ENCODE measurements around the gene MRPL2.

Gene MRPL2

GRCh38 chr6:43034190-43034525, 25.1 kb downstream of the MRPL2 start:
- no peak overlapping the region for H3K4me2 ChIP-seq (ENCODE audit: low read length, poor library complexity, severe bottlenecking)
- 100% methylated on average over 2 of the region's 2 CpGs for WGBS
- no peak overlapping the region for H2BK120ac ChIP-seq (ENCODE audit: low read depth, low read length)
- no peak for DNase-seq
- H3K4me1 ChIP-seq (ENCODE audit: control insufficient read depth, insufficient read depth, low read depth, low read length): peaks cover 3% of the 10 kb centered on the region
- no peak overlapping the region for H3K4me3 ChIP-seq (ENCODE audit: insufficient read depth in 1 of 2, low read depth in 1 of 2, low read length in 2 of 2)
- peaks cover 69 to 80% of the 10 kb centered on the region in 2 experiments for H3K36me3 ChIP-seq (ENCODE audit: control insufficient read depth in 1 of 2, insufficient read depth in 2 of 2, low read depth in 1 of 2, low read length in 2 of 2)
- no peak overlapping the region for H4K8ac ChIP-seq (ENCODE audit: low read length)
- no peak overlapping the region for H3K9ac ChIP-seq (ENCODE audit: low read length)
- peaks cover 8% of the 10 kb centered on the region for H3K79me1 ChIP-seq (replicated peaks; ENCODE audit: low read length, poor library complexity, severe bottlenecking)
- no peaks in the 10 kb centered on the region for H3K27me3 ChIP-seq (ENCODE audit: control insufficient read depth in 1 of 2, insufficient read depth in 1 of 2, low read length in 2 of 2)
- H2BK12ac ChIP-seq (ENCODE audit: low read length in 2 of 2): no peak overlapping the region
- no peak overlapping the region for H2BK15ac ChIP-seq (ENCODE audit: low read depth, poor library complexity, severe bottlenecking)
- H2BK5ac ChIP-seq (ENCODE audit: low read depth, low read length, poor library complexity, severe bottlenecking): no peak overlapping the region
- H3K18ac ChIP-seq (ENCODE audit: low read depth in 1 of 2, low read length in 2 of 2): no peak overlapping the region
- no peak overlapping the region for H2AK5ac ChIP-seq (ENCODE audit: low read length, severe bottlenecking)
- H3K4ac ChIP-seq (ENCODE audit: low read depth in 1 of 2, low read length in 2 of 2): no peak overlapping the region
- no peaks in the 10 kb centered on the region for H3K9me3 ChIP-seq (ENCODE audit: control insufficient read depth, low read length)
- H3K14ac ChIP-seq (ENCODE audit: low read length in 2 of 2): no peak overlapping the region
- no peak overlapping the region for H2AFZ ChIP-seq (ENCODE audit: low read depth, low read length)
- no peak overlapping the region for H3K27ac ChIP-seq (ENCODE audit: low read length, poor library complexity, severe bottlenecking)
- H3K23ac ChIP-seq (ENCODE audit: low read length in 2 of 2): no peak overlapping the region
- no peak overlapping the region for H4K91ac ChIP-seq (ENCODE audit: low read length)

DNA sequence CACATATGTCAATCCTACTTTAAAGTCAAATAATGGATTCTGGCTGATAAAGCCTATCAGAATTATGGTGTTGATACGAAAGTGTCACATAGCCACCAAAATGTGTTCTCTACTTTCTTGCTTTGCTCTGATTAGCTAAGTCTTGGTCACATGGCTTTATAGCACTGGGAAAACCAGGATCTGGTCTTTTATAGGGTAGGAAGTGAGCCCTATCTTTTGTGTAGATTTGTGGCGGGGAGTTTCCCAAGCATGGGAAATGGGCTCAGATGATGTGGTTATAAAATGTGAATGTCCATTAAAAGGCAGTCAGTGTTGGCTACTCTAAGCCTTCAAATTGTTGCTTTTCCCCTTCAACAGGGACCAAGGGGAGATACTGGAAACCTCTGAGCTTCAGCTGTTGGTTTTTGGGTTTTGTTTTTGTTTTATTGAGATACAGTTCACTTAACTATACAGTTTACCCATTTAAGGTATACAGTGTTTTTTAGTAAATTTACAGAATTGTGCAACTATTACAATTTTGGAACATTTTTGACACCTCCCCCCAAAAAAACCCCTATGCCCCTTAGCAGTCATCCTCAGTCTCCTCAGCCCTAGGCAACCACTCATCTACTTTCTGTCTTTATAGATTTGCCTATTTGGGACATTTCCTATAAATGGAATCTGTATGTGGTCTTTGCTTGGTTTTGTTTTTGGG, 25.6 kb downstream of the MRPL2 start:
- H2BK12ac ChIP-seq (ENCODE audit: low read length in 2 of 2): no peak overlapping the region
- H3K79me1 ChIP-seq (replicated peaks; ENCODE audit: low read length, poor library complexity, severe bottlenecking): peaks cover 8% of the 10 kb centered on the region
- H3K23ac ChIP-seq (ENCODE audit: low read length in 2 of 2): no peak overlapping the region
- H3K14ac ChIP-seq (ENCODE audit: low read length in 2 of 2): no peak overlapping the region
- no peaks in the 10 kb centered on the region for H3K9me3 ChIP-seq (ENCODE audit: control insufficient read depth, low read length)
- peaks cover 69 to 80% of the 10 kb centered on the region in 2 experiments for H3K36me3 ChIP-seq (ENCODE audit: control insufficient read depth in 1 of 2, insufficient read depth in 2 of 2, low read depth in 1 of 2, low read length in 2 of 2)
- no peak overlapping the region for H2BK15ac ChIP-seq (ENCODE audit: low read depth, poor library complexity, severe bottlenecking)
- no peak overlapping the region for H3K4me3 ChIP-seq (ENCODE audit: insufficient read depth in 1 of 2, low read depth in 1 of 2, low read length in 2 of 2)
- no peak overlapping the region for H3K9ac ChIP-seq (ENCODE audit: low read length)
- H2AFZ ChIP-seq (ENCODE audit: low read depth, low read length): no peak overlapping the region
- H4K91ac ChIP-seq (ENCODE audit: low read length): no peak overlapping the region
- 96% methylated on average over 2 of the region's 2 CpGs for WGBS
- H2BK120ac ChIP-seq (ENCODE audit: low read depth, low read length): no peak overlapping the region
- H3K27ac ChIP-seq (ENCODE audit: low read length, poor library complexity, severe bottlenecking): no peak overlapping the region
- H3K27me3 ChIP-seq (ENCODE audit: control insufficient read depth in 1 of 2, insufficient read depth in 1 of 2, low read length in 2 of 2): no peaks in the 10 kb centered on the region
- H3K4me2 ChIP-seq (ENCODE audit: low read length, poor library complexity, severe bottlenecking): no peak overlapping the region
- no peak overlapping the region for H2BK5ac ChIP-seq (ENCODE audit: low read depth, low read length, poor library complexity, severe bottlenecking)
- H3K4me1 ChIP-seq (ENCODE audit: control insufficient read depth, insufficient read depth, low read depth, low read length): peaks cover 3% of the 10 kb centered on the region
- no peak overlapping the region for H3K4ac ChIP-seq (ENCODE audit: low read depth in 1 of 2, low read length in 2 of 2)
- no peak for DNase-seq
- no peak overlapping the region for H4K8ac ChIP-seq (ENCODE audit: low read length)
- H2AK5ac ChIP-seq (ENCODE audit: low read length, severe bottlenecking): no peak overlapping the region
- no peak overlapping the region for H3K18ac ChIP-seq (ENCODE audit: low read depth in 1 of 2, low read length in 2 of 2)

GRCh38 chr6:43032326-43032725, 26.9 kb downstream of the MRPL2 start:
- 91% methylated on average over 3 of the region's 4 CpGs for WGBS

GRCh38 chr6:43029120-43029519, 30.1 kb downstream of the MRPL2 start:
- Histone ChIP-seq H2BK12ac (ENCODE audit: low read length in 2 of 2) (no peak overlapping the region), H3K4me3 (ENCODE audit: insufficient read depth in 1 of 2, low read depth in 1 of 2, low read length in 2 of 2) (no peak overlapping the region), H3K18ac (ENCODE audit: low read depth in 1 of 2, low read length in 2 of 2) (no peak overlapping the region), H3K4me1 (ENCODE audit: control insufficient read depth, insufficient read depth, low read depth, low read length) (no peaks in the 10 kb centered on the region), H4K91ac (ENCODE audit: low read length) (no peak overlapping the region), H3K9me3 (ENCODE audit: control insufficient read depth, low read length) (no peaks in the 10 kb centered on the region), H3K14ac (ENCODE audit: low read length in 2 of 2) (no peak overlapping the region), H2BK15ac (ENCODE audit: low read depth, poor library complexity, severe bottlenecking) (no peak overlapping the region), H2AFZ (ENCODE audit: low read depth, low read length) (no peak overlapping the region), H3K36me3 (ENCODE audit: control insufficient read depth in 1 of 2, insufficient read depth in 2 of 2, low read depth in 1 of 2, low read length in 2 of 2) (peaks cover 71 to 84% of the 10 kb centered on the region in 2 experiments), H3K4ac (ENCODE audit: low read depth in 1 of 2, low read length in 2 of 2) (no peak overlapping the region), H3K23ac (ENCODE audit: low read length in 2 of 2) (no peak overlapping the region), H2BK120ac (ENCODE audit: low read depth, low read length) (no peak overlapping the region), H3K4me2 (ENCODE audit: low read length, poor library complexity, severe bottlenecking) (no peak overlapping the region), H3K27ac (ENCODE audit: low read length, poor library complexity, severe bottlenecking) (no peak overlapping the region), H2BK5ac (ENCODE audit: low read depth, low read length, poor library complexity, severe bottlenecking) (no peak overlapping the region), H4K8ac (ENCODE audit: low read length) (no peak overlapping the region), H2AK5ac (ENCODE audit: low read length, severe bottlenecking) (no peak overlapping the region), H3K9ac (ENCODE audit: low read length) (no peak overlapping the region), H3K79me1 (replicated peaks; ENCODE audit: low read length, poor library complexity, severe bottlenecking) (peaks cover 14% of the 10 kb centered on the region), H3K27me3 (ENCODE audit: control insufficient read depth in 1 of 2, insufficient read depth in 1 of 2, low read length in 2 of 2) (no peaks in the 10 kb centered on the region)
- 96% methylated on average over 9 of the region's 9 CpGs for WGBS
- no peak for DNase-seq

More at GRCh38 chr6:43032326-43032725, 26.9 kb downstream of the MRPL2 start:
- no peak overlapping the region for H3K9ac ChIP-seq (ENCODE audit: low read length)
- no peak for DNase-seq
- H3K79me1 ChIP-seq (replicated peaks; ENCODE audit: low read length, poor library complexity, severe bottlenecking): peaks cover 6% of the 10 kb centered on the region
- no peaks in the 10 kb centered on the region for H3K9me3 ChIP-seq (ENCODE audit: control insufficient read depth, low read length)
- no peak overlapping the region for H4K91ac ChIP-seq (ENCODE audit: low read length)
- no peak overlapping the region for H2BK120ac ChIP-seq (ENCODE audit: low read depth, low read length)
- no peak overlapping the region for H3K18ac ChIP-seq (ENCODE audit: low read depth in 1 of 2, low read length in 2 of 2)
- H3K27ac ChIP-seq (ENCODE audit: low read length, poor library complexity, severe bottlenecking): no peak overlapping the region
- no peak overlapping the region for H3K14ac ChIP-seq (ENCODE audit: low read length in 2 of 2)
- no peak overlapping the region for H2AK5ac ChIP-seq (ENCODE audit: low read length, severe bottlenecking)
- no peak overlapping the region for H3K4me2 ChIP-seq (ENCODE audit: low read length, poor library complexity, severe bottlenecking)
- no peak overlapping the region for H2BK12ac ChIP-seq (ENCODE audit: low read length in 2 of 2)
- H3K23ac ChIP-seq (ENCODE audit: low read length in 2 of 2): no peak overlapping the region
- peaks cover 3% of the 10 kb centered on the region for H3K4me1 ChIP-seq (ENCODE audit: control insufficient read depth, insufficient read depth, low read depth, low read length)
- H3K36me3 ChIP-seq (ENCODE audit: control insufficient read depth in 1 of 2, insufficient read depth in 2 of 2, low read depth in 1 of 2, low read length in 2 of 2): peaks cover 69 to 80% of the 10 kb centered on the region in 2 experiments
- no peak overlapping the region for H4K8ac ChIP-seq (ENCODE audit: low read length)
- H3K4ac ChIP-seq (ENCODE audit: low read depth in 1 of 2, low read length in 2 of 2): no peak overlapping the region
- H2AFZ ChIP-seq (ENCODE audit: low read depth, low read length): no peak overlapping the region
- H3K4me3 ChIP-seq (ENCODE audit: insufficient read depth in 1 of 2, low read depth in 1 of 2, low read length in 2 of 2): no peak overlapping the region
- H2BK15ac ChIP-seq (ENCODE audit: low read depth, poor library complexity, severe bottlenecking): no peak overlapping the region
- H2BK5ac ChIP-seq (ENCODE audit: low read depth, low read length, poor library complexity, severe bottlenecking): no peak overlapping the region
- H3K27me3 ChIP-seq (ENCODE audit: control insufficient read depth in 1 of 2, insufficient read depth in 1 of 2, low read length in 2 of 2): no peaks in the 10 kb centered on the region

Data from mesenchymal stem cell (in vitro differentiated cells and primary cell).